HTR-8/SVneo (cell line): ENCODE results near the gene DLEC1.
"Not testable (repeated sequence)": the region's sequence is repeated elsewhere in the genome, so short reads cannot be mapped to it uniquely, and the experiment has no call there.

Experiments used
- DNase-seq: peaks from one replicate; pipeline ENCODE4 v3.0.0; 2011; ENCODE audit warnings: low spot score, mixed read lengths; ENCODE audit not compliant: insufficient read length
- FAIRE-seq: peaks from 2 replicates; lab custom pipeline; 2011; peaks lifted over from hg19 to GRCh38; lab: Jason Lieb, UNC

DLEC1 gene

GRCh38 chr3:38148311-38148882, 109.4 kb downstream of the DLEC1 start:
- FAIRE-seq = no peak

GRCh38 chr3:38149708-38150107, 110.7 kb downstream of the DLEC1 start:
- FAIRE-seq (no peak), DNase-seq (no peak)

More at GRCh38 chr3:38148311-38148882, 109.4 kb downstream of the DLEC1 start:
- no peak for DNase-seq

- DNase-seq (no peak), FAIRE-seq (no peak)
Measured at GRCh38 chr3:38150780-38151528, 111.9 kb downstream of the DLEC1 start.

- FAIRE-seq (no peak), DNase-seq (no peak)
Measured at GRCh38 chr3:38151667-38152265, 112.8 kb downstream of the DLEC1 start.

- FAIRE-seq (no peak), DNase-seq (no peak)
Measured at GRCh38 chr3:38152609-38153008, 113.6 kb downstream of the DLEC1 start.

GRCh38 chr3:38153221-38153620, 114.2 kb downstream of the DLEC1 start:
- FAIRE-seq (no peak), DNase-seq (no peak)

GRCh38 chr3:38154033-38154494, 115.1 kb downstream of the DLEC1 start:
- DNase-seq = no peak
- FAIRE-seq = no peak

GRCh38 chr3:38154625-38155255, 115.7 kb downstream of the DLEC1 start:
- no peak for DNase-seq
- no peak for FAIRE-seq

GRCh38 chr3:38155825-38156224, 116.8 kb downstream of the DLEC1 start:
- no peak for DNase-seq
- no peak for FAIRE-seq

- DNase-seq (no peak), FAIRE-seq (no peak)
Measured at GRCh38 chr3:38157117-38157516, 118.1 kb downstream of the DLEC1 start.

GRCh38 chr3:38157595-38157994, 118.6 kb downstream of the DLEC1 start:
- no peak for FAIRE-seq
- no peak for DNase-seq

- DNase-seq (no peak), FAIRE-seq (no peak)
Measured at GRCh38 chr3:38158472-38158871, 119.5 kb downstream of the DLEC1 start.

GRCh38 chr3:38160704-38161103, 121.7 kb downstream of the DLEC1 start:
- FAIRE-seq, DNase-seq: not testable (repeated sequence)

- FAIRE-seq (no peak), DNase-seq (no peak)
Measured at GRCh38 chr3:38163117-38163840, 124.3 kb downstream of the DLEC1 start.

- no peak for FAIRE-seq
- no peak for DNase-seq
Measured at GRCh38 chr3:38163841-38164642, 125.0 kb downstream of the DLEC1 start.

- FAIRE-seq = no peak
- DNase-seq = no peak
Measured at GRCh38 chr3:38164643-38164951, 125.6 kb downstream of the DLEC1 start.

- peak; percentile 93 for DNase-seq
- peak; percentile 88 for FAIRE-seq
Measured at GRCh38 chr3:38164952-38165721, 126.1 kb downstream of the DLEC1 start, which contains the start of gene OXSR1. TSS of gene OXSR1 (plus strand) at chr3:38165537. CDS start at chr3:38165877, 340 bp downstream.

GRCh38 chr3:38165722-38166387, 126.8 kb downstream of the DLEC1 start:
- no peak for FAIRE-seq
- DNase-seq = no peak
